ENCODE data around the gene SMIM28. TPM values are rescaled to one million over a fixed set of nuclear protein-coding genes. Genes with fewer than 3 reads are reported as not detected.

SMIM28 gene

GRCh38 chr6:138431256-138432062 lies 53.8 kb downstream of the SMIM28 start:
- no peak overlapping the region for H2BK5ac ChIP-seq (ENCODE audit: low read length)
- no peak overlapping the region for H3K23ac ChIP-seq (ENCODE audit: low read length)
- H2BK15ac ChIP-seq (replicated peaks; ENCODE audit: low read depth) = no peak overlapping the region
- H4K5ac ChIP-seq (ENCODE audit: low read length) = no peak overlapping the region
- H3K4me2 ChIP-seq (ENCODE audit: low read length) = no peak overlapping the region
- H3K18ac ChIP-seq (ENCODE audit: low read length) = no peak overlapping the region
- H3K79me1 ChIP-seq (ENCODE audit: low read length) = no peaks in the 10 kb centered on the region
- H2AK5ac ChIP-seq (ENCODE audit: low read length) = no peak overlapping the region
- no peak overlapping the region for H2BK120ac ChIP-seq (ENCODE audit: low read depth, low read length)
- H3K4me3 ChIP-seq (ENCODE audit: low read length) = no peak overlapping the region
- H3K79me2 ChIP-seq (ENCODE audit: control insufficient read depth, insufficient read depth, low read length) = no peaks in the 10 kb centered on the region
- no peak overlapping the region for H3K27ac ChIP-seq (ENCODE audit: low read depth, low read length)
- H3K27me3 ChIP-seq (ENCODE audit: insufficient read depth, low read length, poor library complexity) = no peaks in the 10 kb centered on the region
- no peak overlapping the region for H4K8ac ChIP-seq (ENCODE audit: low read depth, low read length)
- no peaks in the 10 kb centered on the region for H3K36me3 ChIP-seq (ENCODE audit: control insufficient read depth, insufficient read depth, low read length)
- no peak overlapping the region for H3K9ac ChIP-seq (ENCODE audit: low read length)
- WGBS (ENCODE audit: extremely low coverage, insufficient coverage, low lambda C conversion rate) = no CpG with 5 or more reads among the region's 19 CpGs
- no peaks in the 10 kb centered on the region for H3K4me1 ChIP-seq (ENCODE audit: control insufficient read depth, low read depth, low read length)
- no peak overlapping the region for H3K4ac ChIP-seq (ENCODE audit: low read depth, low read length)
- no peak overlapping the region for H3K56ac ChIP-seq (ENCODE audit: low read length)
- no peak for DNase-seq

GRCh38 chr6:138432063-138432356 lies 54.3 kb downstream of the SMIM28 start:
- no peak overlapping the region for H3K27ac ChIP-seq (ENCODE audit: low read depth, low read length)
- H2AK5ac ChIP-seq (ENCODE audit: low read length) = no peak overlapping the region
- no peaks in the 10 kb centered on the region for H3K79me2 ChIP-seq (ENCODE audit: control insufficient read depth, insufficient read depth, low read length)
- no peak overlapping the region for H3K23ac ChIP-seq (ENCODE audit: low read length)
- no peak overlapping the region for H3K4ac ChIP-seq (ENCODE audit: low read depth, low read length)
- no peak overlapping the region for H3K4me3 ChIP-seq (ENCODE audit: low read length)
- no peak overlapping the region for H2BK15ac ChIP-seq (replicated peaks; ENCODE audit: low read depth)
- no CpG with 5 or more reads among the region's 11 CpGs for WGBS (ENCODE audit: extremely low coverage, insufficient coverage, low lambda C conversion rate)
- H3K9ac ChIP-seq (ENCODE audit: low read length) = no peak overlapping the region
- H2BK120ac ChIP-seq (ENCODE audit: low read depth, low read length) = no peak overlapping the region
- no peaks in the 10 kb centered on the region for H3K27me3 ChIP-seq (ENCODE audit: insufficient read depth, low read length, poor library complexity)
- H3K56ac ChIP-seq (ENCODE audit: low read length) = no peak overlapping the region
- H3K79me1 ChIP-seq (ENCODE audit: low read length) = no peaks in the 10 kb centered on the region
- no peak overlapping the region for H3K18ac ChIP-seq (ENCODE audit: low read length)
- H4K5ac ChIP-seq (ENCODE audit: low read length) = no peak overlapping the region
- H3K36me3 ChIP-seq (ENCODE audit: control insufficient read depth, insufficient read depth, low read length) = no peaks in the 10 kb centered on the region
- H3K4me2 ChIP-seq (ENCODE audit: low read length) = no peak overlapping the region
- no peak for DNase-seq
- no peak overlapping the region for H4K8ac ChIP-seq (ENCODE audit: low read depth, low read length)
- H3K4me1 ChIP-seq (ENCODE audit: control insufficient read depth, low read depth, low read length) = no peaks in the 10 kb centered on the region
- no peak overlapping the region for H2BK5ac ChIP-seq (ENCODE audit: low read length)

Small RNAs within 50 kb of the gene (small RNA-seq; reads per million reads assigned to genes)
- not detected for gene AL031003.1 (ENCODE audit: insufficient read depth)

All from mesendoderm (in vitro differentiated cells).